GM18511 (cell line): ENCODE results near the gene CISD1.
"Not testable (repeated sequence)": the region's sequence is repeated elsewhere in the genome, so short reads cannot be mapped to it uniquely, and the experiment has no call there.

Source experiments
- ATAC-seq: cut with Tn5 transposase; IDR thresholded peaks from one replicate; pipeline ENCODE4 v1.9.1; 2021; ENCODE audit warnings: mild to moderate bottlenecking, moderate library complexity; ENCODE audit not compliant: unreplicated experiment

CISD1 gene

DNA sequence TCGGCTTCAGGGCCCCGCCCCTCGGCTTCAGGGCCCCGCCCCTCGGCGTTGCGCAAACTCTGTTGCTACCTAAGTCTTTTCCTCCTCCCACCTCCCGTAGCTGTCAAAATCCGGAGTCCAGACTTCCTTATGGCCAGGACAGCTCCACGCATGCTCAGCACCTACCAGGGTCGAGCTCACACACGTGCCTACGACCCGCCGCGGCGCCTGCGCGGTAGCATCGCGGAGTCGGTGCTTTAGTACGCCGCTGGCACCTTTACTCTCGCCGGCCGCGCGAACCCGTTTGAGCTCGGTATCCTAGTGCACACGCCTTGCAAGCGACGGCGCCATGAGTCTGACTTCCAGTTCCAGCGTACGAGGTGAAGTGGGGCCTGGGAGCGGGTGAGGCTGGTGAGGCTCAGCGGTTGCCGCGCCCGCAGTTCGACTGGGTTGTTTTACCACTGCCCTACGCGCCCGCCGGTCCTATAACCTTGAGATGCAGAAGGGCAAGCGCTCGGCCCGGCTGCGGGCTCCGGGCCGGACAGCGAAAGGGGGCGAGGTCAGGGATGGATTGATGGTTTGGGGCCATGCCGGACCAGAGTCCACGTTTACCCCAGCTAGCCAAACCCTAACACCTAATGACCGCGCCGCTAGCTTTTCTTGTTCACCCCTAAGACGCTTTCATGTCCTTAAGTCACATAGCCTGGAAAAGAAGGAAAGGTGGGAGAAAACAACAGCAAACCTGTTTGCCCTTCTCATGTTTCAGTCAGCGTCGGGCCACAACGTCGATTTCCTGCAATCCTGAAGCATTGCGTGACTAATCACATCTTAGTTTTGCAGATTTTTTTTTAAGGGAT, at the start of gene CISD1:
Gene CISD1 (plus strand): TSS at position 217 of the 836 bp plus-strand sequence. CDS start 112 bp downstream, at position 329.
- ATAC-seq, result peak; percentile 62

DNA sequence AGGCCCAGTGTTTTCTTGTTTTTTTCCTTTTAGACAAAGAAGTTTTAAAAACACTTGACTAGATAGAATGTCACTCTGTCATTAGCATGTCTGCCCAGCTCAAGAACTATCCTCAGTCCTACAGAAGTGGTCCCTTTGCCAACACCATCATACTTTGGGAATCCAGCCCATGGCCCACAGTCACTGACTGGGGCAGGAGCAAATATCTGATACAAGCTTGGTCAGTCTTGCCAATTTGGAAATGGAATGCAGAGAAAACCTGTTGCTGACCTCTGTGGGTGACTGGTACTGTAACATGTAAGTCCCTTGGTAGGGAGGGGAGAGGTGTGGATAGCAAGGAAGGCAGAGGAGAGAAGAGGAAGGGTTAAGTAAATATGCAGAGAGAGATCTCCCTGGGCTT, 49.1 kb upstream of the CISD1 start:
- ATAC-seq, result no peak

DNA sequence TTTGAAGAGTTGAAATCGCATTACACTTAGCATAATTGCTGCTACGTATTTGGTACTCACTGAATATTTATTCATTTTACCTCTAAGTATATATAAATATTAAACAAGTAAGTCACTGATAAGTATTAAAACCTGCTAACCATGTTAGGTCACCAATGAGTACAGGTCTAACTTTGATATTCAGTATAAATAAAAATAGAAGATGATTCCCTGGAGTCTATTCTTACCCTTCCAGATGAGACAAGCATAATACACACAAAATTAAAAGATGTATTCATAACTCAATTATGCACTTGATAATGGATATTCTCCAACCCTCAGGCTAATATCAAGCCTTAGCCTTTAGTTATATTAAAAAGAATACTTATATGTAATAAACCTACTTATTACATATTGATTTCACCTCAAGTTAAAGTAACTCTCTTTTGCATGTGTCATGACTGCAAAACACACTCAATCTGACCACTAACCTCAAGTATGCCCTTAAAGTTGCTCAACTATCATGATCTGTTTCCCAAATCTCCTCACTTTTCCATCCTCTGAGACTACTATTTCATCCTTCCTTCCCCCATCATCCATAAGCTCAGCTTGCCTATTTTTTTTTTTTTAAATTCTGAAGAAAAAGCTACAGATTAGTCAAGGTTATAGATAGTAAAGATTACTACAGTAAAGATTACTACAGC, 48.1 kb upstream of the CISD1 start:
- no peak for ATAC-seq

DNA sequence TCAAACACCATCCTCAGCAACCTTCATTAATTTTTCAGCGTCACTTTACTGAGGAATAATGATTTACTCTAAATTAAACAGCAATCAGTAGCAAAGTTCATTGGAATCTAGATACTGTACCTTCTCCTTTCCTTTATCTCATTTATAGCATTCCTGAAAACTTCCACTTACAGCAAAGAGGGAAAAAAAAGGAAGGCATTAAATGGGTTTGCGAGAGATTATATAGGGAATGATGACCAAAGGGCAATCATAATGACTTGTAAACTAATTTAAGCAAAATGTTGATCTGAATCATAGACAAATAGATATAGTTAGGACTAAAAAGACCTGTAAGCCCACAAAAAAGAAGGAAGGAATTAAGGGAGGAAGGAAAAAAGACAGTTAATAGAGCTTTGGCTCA, 43.3 kb upstream of the CISD1 start:
- ATAC-seq, result no peak

DNA sequence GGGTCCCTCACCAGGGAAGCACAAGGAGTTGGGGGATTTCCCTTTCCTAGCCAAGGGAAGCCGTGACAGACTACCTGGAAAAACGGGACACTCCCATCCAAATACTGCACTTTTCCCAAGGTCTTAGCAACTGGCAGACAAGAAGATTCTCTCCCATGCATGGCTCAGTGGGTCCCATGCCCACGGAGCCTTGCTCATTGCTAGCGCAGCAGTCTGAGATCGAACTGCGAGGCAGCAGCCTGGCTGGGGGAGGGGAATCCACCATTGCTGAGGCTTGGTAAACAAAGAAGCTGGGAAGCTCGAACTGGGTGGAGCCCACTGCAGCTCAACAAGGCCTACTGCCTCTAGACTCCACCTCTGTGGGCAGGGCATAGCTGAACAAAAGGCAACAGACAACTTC, 39.1 kb upstream of the CISD1 start:
- ATAC-seq, result not testable (repeated sequence)

DNA sequence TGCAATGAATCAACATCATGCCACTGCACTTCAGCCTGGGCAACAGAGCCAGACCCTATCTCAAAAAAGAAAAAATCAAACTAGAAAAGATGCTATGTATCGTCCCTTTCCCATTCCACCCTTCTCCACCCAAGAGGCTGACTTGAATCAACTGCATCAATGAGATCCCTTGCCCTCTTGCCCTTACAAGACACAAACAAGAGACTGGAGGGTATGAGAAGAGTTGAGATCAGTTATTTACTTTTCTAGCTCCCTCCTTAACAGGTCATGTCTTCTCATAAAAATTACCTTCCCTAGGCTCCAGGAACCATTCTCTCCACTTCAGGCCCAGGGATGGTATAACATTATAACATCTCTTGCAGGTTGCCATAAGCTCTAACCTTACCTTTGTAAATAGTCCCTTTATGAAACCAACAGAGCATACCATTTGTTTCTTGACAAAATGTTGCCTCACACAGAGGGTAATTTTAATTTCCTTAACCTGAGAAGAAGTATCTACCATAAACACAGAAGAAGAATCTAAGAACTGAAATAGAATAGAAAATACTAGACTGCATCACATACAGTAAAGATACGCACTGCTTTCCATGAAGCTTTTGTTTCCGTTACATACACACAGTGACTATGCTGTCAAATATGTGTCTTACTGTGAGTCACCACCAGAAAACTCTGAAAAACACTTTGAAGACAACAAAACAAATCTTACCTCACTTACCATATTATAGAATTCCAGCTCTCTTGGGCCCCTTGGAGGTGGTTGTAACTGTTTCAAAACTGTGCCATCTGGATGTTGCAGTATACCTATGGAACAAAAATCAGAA, 31.7 kb upstream of the CISD1 start:
- no peak for ATAC-seq

DNA sequence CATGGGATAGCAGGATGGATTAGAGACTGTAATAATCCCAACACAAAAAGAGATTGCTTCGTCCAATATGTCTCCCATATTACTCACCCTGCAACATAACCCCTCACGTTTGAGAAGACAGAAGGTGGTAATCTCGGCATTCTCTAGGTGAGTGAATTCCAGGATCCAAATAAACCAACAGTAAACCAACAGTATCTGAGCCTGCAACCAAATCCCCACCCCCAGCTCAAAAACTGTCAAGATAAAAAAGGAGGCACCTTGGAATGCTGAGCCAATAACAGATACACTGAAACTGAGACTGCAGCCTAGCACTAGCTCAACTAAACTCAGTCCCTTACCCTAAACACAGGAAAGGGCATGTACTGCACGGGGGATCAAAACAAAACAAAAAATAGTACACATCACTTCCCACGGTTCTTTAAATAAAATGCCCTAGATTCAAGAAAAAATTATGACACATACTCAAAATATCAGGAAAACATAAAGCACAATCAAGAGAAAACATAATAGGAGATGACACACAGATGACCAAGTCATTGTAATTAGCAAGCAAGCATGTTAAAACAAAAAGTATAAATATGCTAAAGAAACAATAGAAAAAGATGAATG, 29.3 kb upstream of the CISD1 start:
- ATAC-seq, result no peak

DNA sequence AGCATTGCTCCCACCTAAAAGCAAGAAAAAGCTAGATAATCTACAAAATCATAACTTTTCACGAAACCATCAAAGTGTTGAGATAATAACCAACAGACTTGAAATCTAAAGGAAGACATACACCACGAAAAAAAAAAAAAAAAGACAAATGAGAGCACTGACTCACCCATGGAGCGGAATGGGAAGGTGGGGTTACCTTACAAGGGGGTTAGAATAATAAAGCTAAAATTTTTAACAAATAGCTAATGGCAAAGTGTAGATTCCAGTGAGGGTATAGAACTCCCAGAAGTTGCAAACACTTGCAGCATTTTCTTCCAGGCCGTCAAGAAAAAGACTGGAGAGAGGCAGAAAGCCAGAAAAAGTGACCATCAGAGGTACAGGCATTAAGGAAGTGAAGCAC, 28.4 kb upstream of the CISD1 start:
- no peak for ATAC-seq

DNA sequence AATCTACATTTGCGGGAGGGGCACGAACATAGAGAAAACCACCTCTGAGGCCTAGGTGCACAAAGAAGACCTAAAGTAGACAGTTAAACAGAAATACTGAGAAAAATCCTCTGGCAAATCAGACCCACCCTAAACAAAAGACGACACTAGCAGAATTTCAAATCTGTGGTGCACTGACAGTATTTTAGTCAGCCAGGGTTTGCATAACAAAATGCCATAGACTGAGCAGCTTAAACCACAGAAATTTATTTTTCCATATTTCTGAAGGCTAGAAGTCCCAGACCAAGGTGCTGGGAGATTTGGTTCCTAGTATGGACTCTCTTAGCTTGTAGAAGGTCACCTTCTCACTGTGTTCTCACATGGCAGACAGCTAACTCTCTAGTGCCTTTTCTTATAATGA, 27.6 kb upstream of the CISD1 start:
- ATAC-seq, result no peak

DNA sequence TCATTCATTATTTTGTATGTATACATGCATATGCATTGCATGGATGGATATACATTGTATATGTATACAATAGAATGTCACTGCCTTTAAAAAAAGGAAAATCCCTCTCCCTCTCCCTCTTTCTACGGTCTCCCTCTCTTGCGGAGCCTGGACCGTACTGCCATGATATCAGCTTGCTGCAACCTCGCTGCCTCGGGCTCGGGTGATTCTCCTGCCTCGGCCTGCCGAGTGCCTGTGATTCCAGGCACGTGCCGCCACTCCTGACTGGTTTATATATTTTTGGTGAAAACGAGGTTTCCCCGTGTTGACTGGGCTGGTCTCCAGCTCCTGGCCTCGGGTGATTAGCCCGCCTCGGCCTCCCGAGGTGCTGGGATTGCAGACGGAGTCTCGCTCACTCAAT, 25.7 kb upstream of the CISD1 start:
- ATAC-seq, result no peak

DNA sequence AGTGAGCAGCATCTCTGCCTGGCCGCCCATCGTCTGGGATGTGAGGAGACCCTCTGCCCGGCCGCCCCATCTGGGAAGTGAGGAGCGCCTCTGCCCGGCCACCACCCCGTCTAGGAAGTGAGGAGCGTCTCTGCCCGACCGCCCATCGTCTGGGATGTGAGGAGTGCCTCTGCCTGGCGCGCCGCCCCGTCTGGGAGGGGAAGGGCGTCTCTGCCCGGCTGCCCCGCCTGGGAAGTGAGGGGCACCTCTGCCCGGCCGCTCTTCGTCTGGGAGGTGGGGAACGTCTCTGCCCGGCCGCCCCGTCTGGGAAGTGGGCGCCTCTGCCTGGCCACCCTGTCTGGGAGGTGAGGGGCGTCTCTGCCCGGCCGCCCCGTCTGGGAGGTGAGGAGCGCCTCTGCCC, 25.2 kb upstream of the CISD1 start:
- not testable (repeated sequence) for ATAC-seq

DNA sequence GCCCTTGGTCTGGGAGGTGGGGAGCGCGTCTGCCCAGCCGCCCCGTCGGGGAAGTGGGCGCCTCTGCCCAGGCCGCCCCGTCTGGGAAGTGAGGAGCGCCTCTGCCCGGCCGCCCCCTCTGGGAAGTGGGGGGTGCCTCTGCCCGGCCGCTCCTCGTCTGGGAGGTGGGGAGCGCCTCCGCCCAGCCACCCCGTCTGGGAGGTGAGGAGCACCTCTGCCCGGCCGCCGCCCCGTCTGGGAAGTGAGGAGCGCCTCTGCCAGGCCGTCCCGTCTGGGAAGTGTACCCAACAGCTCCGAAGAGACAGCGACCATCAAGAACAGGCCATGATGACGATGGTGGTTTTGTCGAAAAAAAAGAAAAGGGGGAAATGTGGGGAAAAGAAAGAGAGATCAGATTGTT, 24.7 kb upstream of the CISD1 start:
- ATAC-seq, result not testable (repeated sequence)

DNA sequence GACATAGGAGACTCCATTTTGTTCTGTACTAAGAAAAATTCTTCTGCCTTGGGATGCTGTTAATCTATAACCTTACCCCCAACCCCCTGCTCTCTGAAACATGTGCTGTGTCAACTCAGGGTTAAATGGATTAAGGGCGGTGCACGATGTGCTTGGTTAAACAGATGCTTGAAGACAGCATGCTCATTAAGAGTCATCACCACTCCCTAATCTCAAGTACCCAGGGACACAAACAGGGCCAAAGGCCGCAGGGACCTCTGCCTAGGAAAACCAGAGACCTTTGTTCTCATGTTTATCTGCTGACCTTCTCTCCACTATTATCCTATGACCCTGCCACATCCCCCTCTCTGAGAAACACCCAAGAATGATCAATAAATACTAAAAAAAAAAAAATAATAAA, 24.3 kb upstream of the CISD1 start:
- not testable (repeated sequence) for ATAC-seq

DNA sequence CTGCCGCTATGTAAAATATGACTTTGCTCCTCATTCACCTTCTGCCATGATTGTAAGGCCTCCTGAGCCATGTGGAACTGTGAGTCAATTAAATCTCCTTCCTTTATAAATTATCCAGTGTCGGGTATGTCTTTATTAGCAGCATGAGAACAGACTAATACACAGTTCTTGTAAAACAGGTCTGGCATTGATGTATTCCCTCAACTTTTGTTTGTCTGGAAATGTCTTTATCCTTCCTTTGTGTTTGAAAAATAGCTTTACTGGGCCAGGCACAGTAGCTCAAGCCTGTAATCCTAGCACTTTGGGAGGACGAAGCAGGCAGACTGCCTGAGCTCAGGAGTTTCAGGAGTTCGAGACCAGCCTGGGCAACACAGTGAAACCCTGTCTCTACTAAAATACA, 15.8 kb upstream of the CISD1 start:
- no peak for ATAC-seq

DNA sequence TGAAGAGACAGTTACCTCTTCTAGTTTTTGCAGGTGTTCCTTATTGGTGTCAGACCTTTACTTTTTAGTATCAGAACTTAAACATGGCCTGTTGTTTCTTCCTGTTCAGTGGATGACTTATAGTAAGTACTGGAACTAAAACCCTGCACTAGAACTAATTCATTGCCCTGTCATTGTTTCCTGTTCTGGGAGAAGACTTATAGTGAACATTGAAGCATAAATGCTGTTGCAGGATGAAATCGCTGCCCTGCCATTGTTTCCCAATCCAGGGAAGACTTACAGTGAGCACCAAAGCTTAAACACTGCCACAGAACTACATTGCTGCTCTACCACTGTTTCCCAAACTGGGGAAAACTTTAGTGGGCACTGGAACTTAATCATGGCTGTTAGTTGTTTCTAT, 14.3 kb upstream of the CISD1 start:
- ATAC-seq, result no peak

DNA sequence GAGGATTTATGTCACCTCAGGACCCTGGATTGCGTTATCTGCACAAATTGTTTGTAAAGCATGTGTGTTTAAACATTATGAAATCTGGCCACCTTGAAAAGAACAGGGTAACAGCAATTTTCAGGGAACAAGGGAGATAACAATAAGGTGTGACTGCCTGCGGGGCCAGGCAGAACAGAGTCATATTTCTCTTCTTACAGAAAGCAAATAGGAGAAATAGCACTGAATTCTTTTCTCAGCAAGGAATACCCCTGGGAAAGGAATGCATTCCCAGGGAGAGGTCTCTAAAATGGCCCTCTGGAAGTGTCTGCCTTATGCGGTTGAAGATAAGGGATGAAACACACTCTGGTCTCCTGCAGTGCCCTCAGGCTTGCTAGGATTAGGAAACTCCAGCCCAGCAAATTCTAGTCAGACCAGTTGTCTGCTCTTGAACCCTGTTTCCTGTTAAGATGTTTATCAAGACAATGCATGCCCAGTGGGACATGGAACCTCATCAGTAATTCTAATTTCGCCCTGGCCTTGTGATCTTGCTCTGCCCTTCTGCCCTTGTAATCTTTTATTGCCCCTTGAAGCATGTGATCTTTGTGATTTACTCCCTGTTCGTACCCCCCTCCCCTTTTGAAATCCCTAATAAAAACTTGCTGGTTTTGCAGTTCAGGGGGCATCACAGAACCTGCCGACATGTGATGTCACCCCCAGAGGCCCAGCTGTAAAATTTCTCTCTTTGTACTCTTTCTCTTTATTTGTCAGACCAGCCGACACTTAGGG, 12.8 kb upstream of the CISD1 start:
- ATAC-seq, result not testable (repeated sequence)

DNA sequence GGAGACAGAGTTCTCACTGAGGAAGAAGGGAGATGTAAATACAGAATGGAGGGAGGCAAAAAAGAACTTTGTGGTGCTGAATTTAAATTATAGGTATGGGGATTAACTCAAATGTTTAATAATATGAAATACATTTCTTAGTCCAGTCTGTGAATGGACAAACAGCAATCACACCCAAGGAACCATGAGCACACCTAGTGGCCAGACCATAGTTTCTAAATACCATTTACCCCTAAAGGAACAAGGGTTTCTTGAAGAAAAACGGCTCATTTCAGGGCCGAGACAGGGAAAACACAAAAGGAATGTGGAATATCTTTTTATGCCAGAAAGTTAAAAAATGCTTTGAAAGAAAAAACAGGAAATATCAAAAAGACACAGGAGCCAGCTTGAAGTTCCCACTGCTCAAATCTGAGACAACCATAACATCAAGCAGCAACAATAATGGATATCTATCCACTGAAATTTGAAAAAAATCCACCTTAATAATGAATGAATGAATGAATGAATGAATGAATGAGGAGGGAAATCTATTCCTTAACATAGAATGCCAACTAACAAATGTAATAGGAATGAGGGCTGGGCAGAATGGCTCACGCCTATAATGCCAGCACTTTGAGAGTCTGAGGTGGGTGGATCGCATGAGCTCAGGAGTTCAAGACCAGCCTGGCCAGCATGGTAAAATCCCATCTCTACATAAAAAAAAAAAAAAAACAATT, 9.8 kb upstream of the CISD1 start:
- ATAC-seq, result no peak

DNA sequence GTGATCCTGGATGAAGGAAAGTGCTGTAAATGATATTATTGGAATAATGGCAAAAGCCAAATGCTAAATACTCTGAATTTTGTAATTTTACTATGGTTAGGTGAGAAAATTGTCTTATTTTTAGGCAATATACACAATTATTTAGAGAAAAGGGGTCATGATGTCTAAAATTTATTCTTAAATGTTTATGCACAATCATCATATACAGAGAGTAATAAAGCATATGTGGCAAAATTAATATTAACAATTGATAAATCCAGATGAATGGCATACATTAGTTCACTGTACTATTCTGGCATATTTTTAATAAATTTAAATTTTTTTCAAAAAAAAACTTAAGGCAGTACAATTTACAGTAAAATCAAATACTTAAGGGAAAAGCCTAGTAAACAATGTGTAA, 8.6 kb upstream of the CISD1 start:
- ATAC-seq, result no peak

DNA sequence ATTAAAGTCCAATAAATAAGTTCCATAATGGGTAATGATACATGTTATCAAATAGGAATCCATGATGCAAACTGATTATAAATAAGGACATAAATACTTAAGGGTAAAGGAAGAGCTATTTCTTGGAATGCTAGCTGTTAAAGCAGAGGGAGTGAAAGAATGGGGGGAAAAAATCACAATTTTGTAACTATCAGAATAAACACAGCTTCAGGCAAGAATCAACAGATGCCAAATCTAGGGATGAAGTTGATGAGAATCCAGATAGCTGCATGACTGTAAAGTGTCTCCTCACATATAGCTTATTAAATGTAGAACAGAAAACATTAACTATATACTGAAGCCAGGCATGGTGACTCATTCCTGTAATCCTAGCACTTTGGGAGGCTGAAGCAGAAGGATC, 6.2 kb upstream of the CISD1 start:
- no peak for ATAC-seq

DNA sequence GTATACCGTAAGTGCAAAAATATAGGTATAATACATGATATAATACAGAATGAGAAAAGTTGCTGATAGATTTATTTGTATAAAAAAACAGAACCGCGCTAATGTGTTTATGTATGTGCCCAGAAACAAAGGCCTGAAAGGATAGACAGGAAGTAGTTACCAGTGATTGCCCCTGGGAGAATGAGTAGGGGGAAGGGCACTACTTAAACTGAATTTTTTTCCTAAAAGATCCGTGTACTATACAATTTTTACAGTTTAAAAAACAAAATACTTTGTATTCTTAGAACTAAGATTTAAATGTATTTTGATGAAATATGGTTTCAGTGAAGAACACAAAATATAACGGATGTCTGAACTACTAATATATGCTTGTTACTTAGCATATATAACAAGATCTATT, 4.2 kb upstream of the CISD1 start:
- ATAC-seq, result no peak
